CD4-positive, alpha-beta T cell (primary cell): ENCODE data around the gene F5. TPM values are rescaled to one million over a fixed set of nuclear protein-coding genes. Genes with fewer than 3 reads are reported as not detected.

Source experiments
- ATAC-seq: fragments of 200-7000 bp; cut with Tn5 transposase; one replicate; pipeline ENCODE4 v1.10.0; 2022; ENCODE audit warnings: mild to moderate bottlenecking; ENCODE audit not compliant: poor library complexity
- CTCF ChIA-PET: fragments of 350-600 bp; sonication (Branson Sonifier 250); formaldehyde crosslinking; loops from one replicate; lab custom pipeline; 2021; ENCODE audit warnings: antibody characterized with exemption, inconsistent platforms; lab: Charles Lee
- POLR2A ChIA-PET: fragments of 350-600 bp; sonication (Branson Sonifier 250); formaldehyde crosslinking; loops from one replicate; lab custom pipeline; 2021; ENCODE audit warnings: antibody characterized with exemption, inconsistent platforms; lab: Charles Lee
- DNase-seq, 14 experiments: peaks; one replicate each; pipeline ENCODE4 v3.0.0-alpha.2; 2013 to 2020; ENCODE audit warnings: mixed read lengths in 2 of 14
- H3K27ac ChIP-seq, 2 donors: one replicate each; pipeline versions ENCODE4 v1.5.1 to v1.7.0; 2013; ENCODE audit warnings: low read length in 2 of 2, low read depth in 1 of 2, mild to moderate bottlenecking in 1 of 2
- H3K27me3 ChIP-seq, 2 experiments: 1 replicate in 1 of 2; 2 replicates in 1 of 2; pipeline versions ENCODE4 v1.6.1 to v1.7.0; 2013; ENCODE audit warnings: low read length in 2 of 2, control low read depth in 1 of 2, mild to moderate bottlenecking in 1 of 2, moderate library complexity in 1 of 2; ENCODE audit not compliant: insufficient read depth in 2 of 2, control insufficient read depth in 1 of 2
- H3K36me3 ChIP-seq: one replicate; pipeline ENCODE4 v1.6.1; 2013; ENCODE audit warnings: low read length, control low read depth; ENCODE audit not compliant: insufficient read depth
- H3K4me1 ChIP-seq: one replicate; pipeline ENCODE4 v1.6.1; 2013; ENCODE audit warnings: low read length, control low read depth; ENCODE audit not compliant: insufficient read depth
- H3K4me3 ChIP-seq: one replicate; pipeline ENCODE4 v1.5.1; 2013; ENCODE audit warnings: mild to moderate bottlenecking, low read length, moderate library complexity
- H3K9me3 ChIP-seq, 2 experiments: 1 replicate in 1 of 2; 2 replicates in 1 of 2; pipeline versions ENCODE4 v1.6.1 to v1.7.0; 2013; ENCODE audit warnings: low read length in 2 of 2, mild to moderate bottlenecking in 2 of 2, control low read depth in 1 of 2, moderate library complexity in 1 of 2; ENCODE audit not compliant: control insufficient read depth in 1 of 2, insufficient read depth in 1 of 2
- H3K27ac Mint-ChIP-seq: one replicate; pipeline ENCODE4 v1.8.0; 2020; ENCODE audit warnings: mixed read lengths
- H3K27me3 Mint-ChIP-seq: one replicate; pipeline ENCODE4 v1.8.0; 2021; ENCODE audit warnings: mixed read lengths
- H3K36me3 Mint-ChIP-seq: one replicate; pipeline ENCODE4 v1.8.0; 2021; ENCODE audit warnings: low read depth, mixed read lengths
- H3K4me1 Mint-ChIP-seq: one replicate; pipeline ENCODE4 v1.8.0; 2021; ENCODE audit warnings: low read depth, mixed read lengths
- H3K4me3 Mint-ChIP-seq: one replicate; pipeline ENCODE4 v1.8.0; 2020; ENCODE audit warnings: mild to moderate bottlenecking, mixed read lengths
- H3K9me3 Mint-ChIP-seq: one replicate; pipeline ENCODE4 v1.8.0; 2020; ENCODE audit warnings: mixed read lengths
- intact Hi-C, 2 experiments: fragments of 100-400 bp; cut with DNase I in 1 of 2; cut with micrococcal nuclease in 1 of 2; formaldehyde crosslinking; loops; one replicate each; pipeline versions ENCODE4 v1.15.1 to v1.9.0; 2023 to 2025; cut with DNase I, micrococcal nuclease
- polyA plus RNA-seq, 2 donors: library from polyadenylated mRNA; unstranded; fragments of 120-200 nt; gene quantifications; one replicate each; pipeline ENCODE4 v1.2.1, GENCODE V29; 2013
- total RNA-seq, 174 experiments: library from RNA in 2 of 174; stranded (reverse) in 2 of 174; gene quantifications; one replicate each; pipeline ENCODE4 v1.2.3 and lab custom pipeline; 2021 to 2026
- TF ChIP-seq, protein P1 (sequence below): fragments of 200-600 bp; IDR thresholded peaks from one replicate; pipeline ENCODE4 v1.8.0; 2022; ENCODE audit warnings: antibody characterized with exemption, mild to moderate bottlenecking

The F5 gene
- total RNA-seq (1 to 10 TPM; 5.4 to 6.2 TPM), total RNA-seq (lab: John Stamatoyannopoulos, UW) (4.9 to 844 (median 25.5) reads per million in 172 experiments)
- 13.4 TPM for polyA plus RNA-seq (2013, experiment 1 of 2)
- 23.7 TPM for polyA plus RNA-seq (2013, experiment 2 of 2)

DNA sequence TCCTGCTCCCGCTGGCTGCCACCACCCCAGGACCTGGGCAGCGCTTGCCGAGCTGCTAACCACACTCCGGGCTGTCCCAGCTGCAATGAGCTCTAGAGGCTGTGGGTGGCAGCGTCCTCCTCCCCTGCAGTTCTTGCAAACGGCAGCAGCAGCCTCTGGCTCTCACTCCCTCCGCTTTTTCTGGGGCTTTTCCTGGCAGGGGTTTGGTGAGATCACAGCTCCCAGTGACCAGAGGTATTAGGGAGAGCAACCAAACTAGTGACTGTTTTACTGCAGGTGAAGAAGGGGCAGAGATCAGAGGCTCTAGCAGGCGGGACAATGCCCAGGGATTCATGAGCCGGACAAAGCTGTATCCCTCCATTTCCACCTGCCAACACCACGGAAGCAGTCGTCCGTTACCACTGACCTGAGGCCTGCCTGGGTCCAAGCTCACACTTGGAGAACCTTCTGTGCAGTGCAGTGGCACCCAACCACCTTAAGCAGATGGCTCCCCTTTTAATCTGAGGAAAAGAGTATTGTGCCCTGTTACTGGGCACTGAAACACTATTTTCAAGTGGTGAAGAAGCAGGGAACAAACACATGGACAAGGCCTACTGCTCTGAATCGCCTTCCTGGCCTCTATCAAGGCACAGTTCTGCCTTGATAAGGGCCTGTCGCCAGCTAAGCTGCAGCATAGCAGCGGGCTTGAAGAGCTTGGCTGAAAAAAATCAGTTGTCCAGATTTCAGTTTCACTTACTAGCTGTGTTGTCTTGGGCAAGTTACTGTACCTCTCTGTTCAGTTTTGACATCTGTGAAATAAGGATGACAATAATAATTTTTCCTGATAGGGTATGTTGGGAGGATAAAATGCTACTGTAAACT lies at the start of gene F5:
F5 (minus strand) TSS at position 87 of the 861 bp plus-strand sequence. CDS start 95 bp downstream, outside the sequence.
- Histone ChIP-seq H3K4me1 (peaks cover 19% of the 10 kb centered on the region), H3K27ac (no peak within 1 kb of the TSS)
- peak within 1 kb of the TSS; percentile 91 for H3K4me3 Mint-ChIP-seq

DNA sequence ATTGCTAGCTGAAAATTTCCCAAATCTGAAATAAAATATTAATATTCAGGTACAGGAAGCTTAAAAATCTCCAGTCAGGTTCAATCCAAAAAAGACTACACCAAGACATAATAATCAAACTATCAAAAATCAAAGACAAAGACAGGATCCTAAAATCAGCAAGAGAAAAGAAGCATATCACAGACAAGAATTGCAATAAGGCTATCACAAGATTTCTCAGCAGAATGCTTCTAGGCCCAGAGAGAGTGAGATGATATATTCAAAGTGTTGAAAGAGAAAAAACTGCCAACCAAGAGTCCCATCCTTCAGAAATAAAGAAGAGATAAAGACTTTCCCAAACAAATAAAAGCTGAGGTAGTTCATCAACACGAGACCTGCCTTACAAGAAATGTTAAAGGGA lies 48.6 kb upstream of the F5 start:
- no peak overlapping the region for H3K27ac Mint-ChIP-seq
- TF ChIP-seq, protein P1, sequence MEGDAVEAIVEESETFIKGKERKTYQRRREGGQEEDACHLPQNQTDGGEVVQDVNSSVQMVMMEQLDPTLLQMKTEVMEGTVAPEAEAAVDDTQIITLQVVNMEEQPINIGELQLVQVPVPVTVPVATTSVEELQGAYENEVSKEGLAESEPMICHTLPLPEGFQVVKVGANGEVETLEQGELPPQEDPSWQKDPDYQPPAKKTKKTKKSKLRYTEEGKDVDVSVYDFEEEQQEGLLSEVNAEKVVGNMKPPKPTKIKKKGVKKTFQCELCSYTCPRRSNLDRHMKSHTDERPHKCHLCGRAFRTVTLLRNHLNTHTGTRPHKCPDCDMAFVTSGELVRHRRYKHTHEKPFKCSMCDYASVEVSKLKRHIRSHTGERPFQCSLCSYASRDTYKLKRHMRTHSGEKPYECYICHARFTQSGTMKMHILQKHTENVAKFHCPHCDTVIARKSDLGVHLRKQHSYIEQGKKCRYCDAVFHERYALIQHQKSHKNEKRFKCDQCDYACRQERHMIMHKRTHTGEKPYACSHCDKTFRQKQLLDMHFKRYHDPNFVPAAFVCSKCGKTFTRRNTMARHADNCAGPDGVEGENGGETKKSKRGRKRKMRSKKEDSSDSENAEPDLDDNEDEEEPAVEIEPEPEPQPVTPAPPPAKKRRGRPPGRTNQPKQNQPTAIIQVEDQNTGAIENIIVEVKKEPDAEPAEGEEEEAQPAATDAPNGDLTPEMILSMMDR: no peak
- CTCF ChIA-PET: no interaction called here

More for the DNA sequence above, at the start of gene F5:
- H3K27me3 ChIP-seq: no peaks in the 10 kb centered on the region
- intact Hi-C loops: loop anchor here (1.0 to 10.0 kb wide), 7 partner anchors 14 to 308 kb away; partner anchors contain the start of gene SCYL3 (in 1 of the 2)
- no peaks in the 10 kb centered on the region for H3K27me3 Mint-ChIP-seq
- CTCF ChIA-PET: interaction anchor here (0.6 to 3.1 kb wide), 10 partner anchors 9 to 128 kb away, joined by 3 to 38 read pairs (median 5); no protein-coding TSS in a partner anchor
- H3K27ac Mint-ChIP-seq: peak within 1 kb of the TSS; percentile 71
- H3K4me1 Mint-ChIP-seq: peaks cover 53% of the 10 kb centered on the region
- no peaks in the 10 kb centered on the region for H3K36me3 ChIP-seq
- H3K36me3 Mint-ChIP-seq: no peaks in the 10 kb centered on the region
- H3K9me3 ChIP-seq: no peaks in the 10 kb centered on the region
- ATAC-seq: peak; percentile 99
- TF ChIP-seq, protein P1: peak; percentile 71
- POLR2A ChIA-PET: interaction anchor here (0.7 to 2.3 kb wide), 18 partner anchors 8 to 307 kb away, joined by 3 to 32 read pairs (median 5); partner anchors contain the start of genes METTL18 and SCYL3
- H3K9me3 Mint-ChIP-seq: no peaks in the 10 kb centered on the region
- H3K4me3 ChIP-seq: peak within 1 kb of the TSS; percentile 64
- peak; percentile 65 to 88 (median 72) for DNase-seq

DNA sequence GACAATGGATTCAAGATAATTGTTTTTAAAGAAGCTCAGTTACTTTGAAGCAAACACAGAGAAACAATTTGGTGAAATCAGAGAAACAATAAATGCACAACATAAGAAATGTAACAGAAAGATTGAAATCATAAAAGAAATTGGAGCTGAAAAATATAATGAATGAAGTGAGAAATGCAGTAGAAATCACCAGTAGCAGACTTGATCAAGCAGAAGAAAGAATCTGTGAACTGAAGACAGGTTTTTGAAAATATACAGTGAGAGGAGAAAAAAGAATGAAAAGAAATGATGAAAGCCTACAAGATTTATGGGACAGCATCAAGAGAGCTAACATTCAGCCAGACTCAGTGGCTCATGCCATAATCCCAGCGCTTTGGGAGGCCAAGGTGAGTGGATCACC lies 47.9 kb upstream of the F5 start:
- POLR2A ChIA-PET: interaction anchor here (1.0 to 1.9 kb wide), 5 partner anchors 19 to 59 kb away, joined by 3 to 6 read pairs (median 4); no protein-coding TSS in a partner anchor
- no peak overlapping the region for H3K4me3 ChIP-seq
- ATAC-seq (no peak), DNase-seq (no peak)
- TF ChIP-seq, protein P1: no peak
- no peak overlapping the region for H3K27ac ChIP-seq
- peaks cover 14 to 21% of the 10 kb centered on the region in 2 experiments for H3K9me3 ChIP-seq
- no peaks in the 10 kb centered on the region for H3K27me3 ChIP-seq
- H3K36me3 Mint-ChIP-seq: peaks cover 18% of the 10 kb centered on the region
- no peak overlapping the region for H3K4me3 Mint-ChIP-seq
- no peaks in the 10 kb centered on the region for H3K27me3 Mint-ChIP-seq
- CTCF ChIA-PET: no interaction called here
- intact Hi-C loops: no loop called here
- H3K9me3 Mint-ChIP-seq: peaks cover 9% of the 10 kb centered on the region
- H3K4me1 Mint-ChIP-seq: peaks cover 27% of the 10 kb centered on the region
- H3K36me3 ChIP-seq: no peaks in the 10 kb centered on the region
- H3K27ac Mint-ChIP-seq: no peak overlapping the region
- no peaks in the 10 kb centered on the region for H3K4me1 ChIP-seq

More for the DNA sequence above, 48.6 kb upstream of the F5 start:
- POLR2A ChIA-PET: interaction anchor here (1.3 to 1.9 kb wide), 2 partner anchors 32 to 58 kb away, joined by 5 to 6 read pairs; no protein-coding TSS in a partner anchor
- ATAC-seq: no peak
- Histone ChIP-seq H3K27ac (no peak overlapping the region), H3K36me3 (no peaks in the 10 kb centered on the region), H3K4me1 (no peaks in the 10 kb centered on the region), H3K9me3 (peaks cover 14 to 21% of the 10 kb centered on the region in 2 experiments), H3K27me3 (no peaks in the 10 kb centered on the region), H3K4me3 (no peak overlapping the region)
- no peak overlapping the region for H3K4me3 Mint-ChIP-seq
- peaks cover 25% of the 10 kb centered on the region for H3K4me1 Mint-ChIP-seq
- DNase-seq: no peak
- peaks cover 18% of the 10 kb centered on the region for H3K36me3 Mint-ChIP-seq
- intact Hi-C loops: loop anchor here in 1 of 2 experiments (5.0 kb wide), 1 partner anchor 52 kb away; no protein-coding TSS in a partner anchor
- H3K27me3 Mint-ChIP-seq: no peaks in the 10 kb centered on the region
- H3K9me3 Mint-ChIP-seq: peaks cover 13% of the 10 kb centered on the region
